ENCODE results near the gene RS1. TPM values are rescaled to one million over a fixed set of nuclear protein-coding genes. Genes with fewer than 3 reads are reported as not detected.
A peak's percentile ranks its signal among the peaks of the same experiment; 100 is the strongest.

The RS1 gene
- total and polyA plus RNA-seq, 9 of the 15 experiments (the other 6 are each of a cell fraction or from before 2014, with no cell fraction given) = not detected

DNA sequence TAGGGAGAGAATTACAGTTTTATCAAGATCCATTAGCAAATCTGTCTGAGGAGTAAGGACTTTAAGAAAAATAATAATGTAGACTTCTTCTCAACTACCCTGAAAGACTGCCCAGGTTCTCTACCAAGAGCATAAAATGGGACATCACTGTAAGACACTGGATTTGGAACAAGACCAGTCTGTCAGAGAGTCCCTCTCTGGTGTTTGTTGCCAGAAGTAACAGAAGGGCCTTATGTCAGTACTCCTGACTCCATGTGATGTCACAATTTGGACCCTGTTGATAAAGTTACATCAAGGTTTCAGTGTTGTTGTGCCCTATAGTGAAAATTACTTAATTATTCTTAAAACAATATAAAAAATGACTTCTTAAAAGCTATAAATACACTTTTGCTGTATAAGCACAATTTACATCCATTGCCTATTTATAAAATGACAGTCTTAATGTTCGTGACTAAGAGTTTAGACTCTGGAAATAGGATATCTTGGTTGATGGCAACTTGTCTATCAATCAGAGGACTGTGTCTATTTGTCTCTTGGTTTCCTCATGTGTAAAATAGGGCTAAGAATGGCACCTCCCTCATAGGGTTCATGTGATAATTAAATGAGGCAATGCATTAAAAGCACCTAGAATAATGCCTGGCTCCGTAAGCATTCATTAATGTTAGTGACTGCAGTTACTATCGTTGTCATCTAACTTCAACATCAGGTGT, 57.8 kb downstream of the RS1 start:
- no peak overlapping the region for H3K4me3 ChIP-seq
- H3K79me2 ChIP-seq (ENCODE audit: control insufficient read depth, insufficient read depth, low read length) = no peaks in the 10 kb centered on the region
- H3K4me2 ChIP-seq (ENCODE audit: insufficient read depth, low read length) = no peak overlapping the region
- H3K9ac ChIP-seq (ENCODE audit: insufficient read depth in 1 of 2, low read depth in 2 of 2, low read length in 2 of 2) = no peak overlapping the region
- no peak for DNase-seq (ENCODE audit: extremely low read depth in 1 of 4, low spot score in 3 of 4)
- no peaks in the 10 kb centered on the region for H3K36me3 ChIP-seq (ENCODE audit: control insufficient read depth, insufficient read depth, low read length)
- ChIA-PET POLR2A (no interaction called here), CTCF (ENCODE audit: low intra/inter-chr PET ratio) (no interaction called here)
- intact Hi-C loops (cut with micrococcal nuclease) = no loop called here
- in situ Hi-C loops (cut with MboI) = no loop called here
- H3K27ac ChIP-seq (ENCODE audit: extremely low read depth, low read depth, low read length) = no peak overlapping the region
- H3K27me3 ChIP-seq (ENCODE audit: control insufficient read depth in 2 of 2, insufficient read depth in 2 of 2, low read length in 2 of 2) = no peaks in the 10 kb centered on the region
- H2AFZ ChIP-seq (ENCODE audit: low read depth, low read length) = no peak overlapping the region
- TF ChIP-seq BACH1 (tag; IDR thresholded peaks at IDR 0.05) (no peak), POLR2G (IDR thresholded peaks at IDR 0.05; ENCODE audit: low read depth, low read length) (no peak), ZNF316 (IDR thresholded peaks at IDR 0.05) (peak; percentile 42; the same call in 1 of the 2 replicates), ZNF445 (CRISPR knock-in tag; IDR thresholded peaks at IDR 0.05; ENCODE audit: low read depth) (no peak), POLR2AphosphoS5 (IDR thresholded peaks at IDR 0.05; ENCODE audit: control insufficient read depth, insufficient read depth, low read depth, low read length) (no peak), SMARCA4 (IDR thresholded peaks at IDR 0.05) (no peak), MYNN (IDR thresholded peaks at IDR 0.05) (no peak), MYNN (CRISPR knock-in tag; IDR thresholded peaks at IDR 0.05) (no peak)
- TF ChIP-seq, protein P1, sequence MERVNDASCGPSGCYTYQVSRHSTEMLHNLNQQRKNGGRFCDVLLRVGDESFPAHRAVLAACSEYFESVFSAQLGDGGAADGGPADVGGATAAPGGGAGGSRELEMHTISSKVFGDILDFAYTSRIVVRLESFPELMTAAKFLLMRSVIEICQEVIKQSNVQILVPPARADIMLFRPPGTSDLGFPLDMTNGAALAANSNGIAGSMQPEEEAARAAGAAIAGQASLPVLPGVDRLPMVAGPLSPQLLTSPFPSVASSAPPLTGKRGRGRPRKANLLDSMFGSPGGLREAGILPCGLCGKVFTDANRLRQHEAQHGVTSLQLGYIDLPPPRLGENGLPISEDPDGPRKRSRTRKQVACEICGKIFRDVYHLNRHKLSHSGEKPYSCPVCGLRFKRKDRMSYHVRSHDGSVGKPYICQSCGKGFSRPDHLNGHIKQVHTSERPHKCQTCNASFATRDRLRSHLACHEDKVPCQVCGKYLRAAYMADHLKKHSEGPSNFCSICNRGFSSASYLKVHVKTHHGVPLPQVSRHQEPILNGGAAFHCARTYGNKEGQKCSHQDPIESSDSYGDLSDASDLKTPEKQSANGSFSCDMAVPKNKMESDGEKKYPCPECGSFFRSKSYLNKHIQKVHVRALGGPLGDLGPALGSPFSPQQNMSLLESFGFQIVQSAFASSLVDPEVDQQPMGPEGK (CRISPR knock-in tag; IDR thresholded peaks at IDR 0.05; ENCODE audit: borderline replicate concordance) = no peak
- no peaks in the 10 kb centered on the region for H3K9me1 ChIP-seq (ENCODE audit: control insufficient read depth, insufficient read depth, low read length)
- no peaks in the 10 kb centered on the region for H4K20me1 ChIP-seq (replicated peaks; ENCODE audit: control insufficient read depth, insufficient read depth, low read length)
- WGBS (ENCODE audit: insufficient coverage, low coverage, missing lambda C conversion rate) = 2% methylated on average over 3 of the region's 3 CpGs
- ATAC-seq = no peak
- FAIRE-seq = no peak
- H3K9me3 ChIP-seq (replicated peaks; ENCODE audit: control insufficient read depth, insufficient read depth, low read depth, low read length) = no peaks in the 10 kb centered on the region
- no peaks in the 10 kb centered on the region for H3K4me1 ChIP-seq (replicated peaks in 1 of 2; ENCODE audit: control insufficient read depth in 2 of 2, insufficient read depth in 2 of 2, low read length in 2 of 2)
- BruUV-seq (replicated peaks) = no TSS peak

Data from K562 (cell line).